HepG2 (cell line): ENCODE measurements around the gene NID2. TPM values are rescaled to one million over a fixed set of nuclear protein-coding genes. Genes with fewer than 3 reads are reported as not detected.

Experiments
- ARID5B ChIP-seq: IDR thresholded peaks from 2 replicates; pipeline ENCODE4 v1.4.0; 2020; ENCODE audit warnings: mild to moderate bottlenecking, missing genetic modification reagents
- GATAD1 ChIP-seq: IDR thresholded peaks from 2 replicates; pipeline ENCODE4 v1.6.1; 2016; ENCODE audit warnings: missing genetic modification reagents, missing compliant biosample characterization
- GMEB2 ChIP-seq: IDR thresholded peaks from 2 replicates; pipeline ENCODE4 v1.6.1; 2016; ENCODE audit warnings: missing biosample characterization, missing genetic modification reagents, low read depth
- HIVEP1 ChIP-seq: sonication (generic); formaldehyde crosslinking; IDR thresholded peaks from 2 replicates; pipeline ENCODE4 v1.4.0; 2020; ENCODE audit warnings: mild to moderate bottlenecking, missing genetic modification reagents
- PHF21A ChIP-seq: sonication (generic); formaldehyde crosslinking; IDR thresholded peaks from 2 replicates; pipeline ENCODE4 v1.5.0; 2020; ENCODE audit warnings: mild to moderate bottlenecking, missing genetic modification reagents
- PLSCR1 ChIP-seq: sonication (generic); formaldehyde crosslinking; IDR thresholded peaks from 2 replicates; pipeline ENCODE4 v1.5.0; 2020; ENCODE audit warnings: missing genetic modification reagents, mild to moderate bottlenecking, borderline replicate concordance
- polyA plus RNA-seq, 8 experiments: library from polyadenylated mRNA; depleted of rRNA in 3 of 8; stranded (reverse) in 7 of 8; unstranded in 1 of 8; fragments of >200 nt; fragmentation: Illumina TruSeq in 4 of 8; extraction: Trizol in 4 of 8; gene quantifications; 2 replicates each; pipeline versions ENCODE4 v1.2.1 to v1.2.3, GENCODE V29; 2011 to 2016; ENCODE audit warnings: low read depth in 4 of 8, missing spikeins in 1 of 8, mixed read lengths in 1 of 8; ENCODE audit not compliant: insufficient read depth in 1 of 8
- total RNA-seq, 5 experiments: library from RNA; depleted of rRNA; stranded (reverse); fragments of >200 nt; fragmentation: Illumina TruSeq; extraction: Trizol; gene quantifications; 2 replicates each; pipeline ENCODE4 v1.2.3, GENCODE V29; 2016; ENCODE audit warnings: low read depth in 1 of 5

The NID2 gene
- total and polyA plus RNA-seq, 2 of the 13 experiments (the other 11 are each of a cell fraction or from before 2014, with no cell fraction given) = 0.11 TPM; not detected in 1

GRCh38 chr14:52049721-52050588 lies 18.9 kb downstream of the NID2 start (continued):
- TF ChIP-seq PHF21A (CRISPR knock-in tag) (no peak), ARID5B (0 out of 2 replicates have a peak, but pooled peaks have one; percentile 11), PLSCR1 (CRISPR knock-in tag) (no peak), GMEB2 (CRISPR knock-in tag) (no peak), GATAD1 (CRISPR knock-in tag) (no peak), HIVEP1 (CRISPR knock-in tag) (no peak)
